Astrocyte of the spinal cord (primary cell): ENCODE measurements around the gene RARG.

Experiments
- DNase-seq: peaks from one replicate; pipeline ENCODE4 v3.0.0; 2011; ENCODE audit warnings: low read depth, low spot score
- H3K4me3 ChIP-seq: 2 replicates; pipeline ENCODE4 v1.5.1; 2011; ENCODE audit warnings: low read depth, mild to moderate bottlenecking, low read length, moderate library complexity
- CTCF ChIP-seq: IDR thresholded peaks from 2 replicates; pipeline ENCODE4 v1.5.1; 2012; ENCODE audit warnings: low read depth, mild to moderate bottlenecking, low read length, inconsistent platforms
- in situ Hi-C: cut with HindIII; loops from 2 replicates; pipeline ENCODE4 v1.10.0; 2017; ENCODE audit warnings: low sequenced_read_pairs

The RARG gene

GRCh38 chr12:53230108-53230845, 1.7 kb downstream of the RARG start:
- in situ Hi-C loops, result no loop called here
- DNase-seq, result no peak
- TF ChIP-seq CTCF, result no peak
- no peak overlapping the region for H3K4me3 ChIP-seq

GRCh38 chr12:53229454-53229853, 2.6 kb downstream of the RARG start:
- no peak for DNase-seq
- in situ Hi-C loops, result no loop called here
- no peak overlapping the region for H3K4me3 ChIP-seq
- TF ChIP-seq CTCF, result no peak

GRCh38 chr12:53227836-53228235, 4.2 kb downstream of the RARG start:
- no peak for TF ChIP-seq CTCF
- no peak for DNase-seq
- H3K4me3 ChIP-seq, result no peak overlapping the region
- in situ Hi-C loops, result no loop called here

- no peak overlapping the region for H3K4me3 ChIP-seq
- in situ Hi-C loops, result no loop called here
- no peak for TF ChIP-seq CTCF
- DNase-seq, result no peak
Measured at GRCh38 chr12:53227341-53227740, 4.7 kb downstream of the RARG start.

GRCh38 chr12:53226815-53227214, 5.2 kb downstream of the RARG start:
- in situ Hi-C loops, result no loop called here
- no peak for TF ChIP-seq CTCF
- DNase-seq, result no peak
- H3K4me3 ChIP-seq, result no peak overlapping the region

GRCh38 chr12:53225635-53226424, 6.2 kb downstream of the RARG start:
- in situ Hi-C loops, result no loop called here
- no peak overlapping the region for H3K4me3 ChIP-seq
- TF ChIP-seq CTCF, result no peak

More at GRCh38 chr12:53225635-53226424, 6.2 kb downstream of the RARG start:
- no peak for DNase-seq
